ENCODE measurements around the gene JCHAIN. TPM values are rescaled to one million over a fixed set of nuclear protein-coding genes. Genes with fewer than 3 reads are reported as not detected.
"Not testable (repeated sequence)": the region's sequence is repeated elsewhere in the genome, so short reads cannot be mapped to it uniquely, and the experiment has no call there.

Gene JCHAIN
- total RNA-seq, 6 experiments from 2014 or later, result 3.9 to 39.7 (median 9.3) TPM

DNA sequence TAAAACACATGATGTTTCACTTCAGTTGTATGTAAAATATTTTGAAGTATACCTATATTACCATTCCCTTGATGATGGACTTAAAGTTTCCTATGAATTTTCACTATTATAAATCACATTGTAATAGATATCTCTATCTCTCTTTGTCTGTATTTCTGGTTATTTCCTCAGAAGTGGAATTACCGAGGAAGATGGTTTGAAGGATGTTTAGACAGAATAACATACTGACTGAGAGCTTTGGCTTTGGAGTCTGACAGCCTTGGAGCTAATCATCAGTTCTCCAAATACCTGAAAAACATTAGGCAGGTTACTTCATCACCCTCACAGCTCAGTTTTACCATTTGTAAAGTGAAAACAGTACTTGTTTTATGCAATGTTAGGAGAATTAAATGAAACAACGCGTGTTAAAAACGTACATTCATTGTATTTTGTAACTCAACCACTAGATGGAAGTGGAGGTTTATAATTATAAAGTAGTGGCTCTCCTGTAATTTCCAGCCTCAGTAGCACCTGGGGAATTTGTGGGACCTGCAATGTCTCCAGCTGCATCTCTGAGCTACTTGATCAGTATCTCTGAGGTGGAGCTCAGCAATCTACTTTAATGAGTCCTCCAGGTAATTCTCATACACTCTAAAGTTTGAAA is 14.3 kb downstream of the JCHAIN start:
- ATAC-seq, result peak; percentile 72 to 87 (median 79)
- Histone ChIP-seq H3K27me3 (no peaks in the 10 kb centered on the region), H3K4me1 (no peaks in the 10 kb centered on the region), H3K9me3 (no peaks in the 10 kb centered on the region), H3K27ac (no peak overlapping the region), H3K4me3 (no peak overlapping the region), H3K36me3 (no peaks in the 10 kb centered on the region)
- intact Hi-C loops (cut with DNase I), result no loop called here
- no peak for DNase-seq
- TF ChIP-seq, protein P1, sequence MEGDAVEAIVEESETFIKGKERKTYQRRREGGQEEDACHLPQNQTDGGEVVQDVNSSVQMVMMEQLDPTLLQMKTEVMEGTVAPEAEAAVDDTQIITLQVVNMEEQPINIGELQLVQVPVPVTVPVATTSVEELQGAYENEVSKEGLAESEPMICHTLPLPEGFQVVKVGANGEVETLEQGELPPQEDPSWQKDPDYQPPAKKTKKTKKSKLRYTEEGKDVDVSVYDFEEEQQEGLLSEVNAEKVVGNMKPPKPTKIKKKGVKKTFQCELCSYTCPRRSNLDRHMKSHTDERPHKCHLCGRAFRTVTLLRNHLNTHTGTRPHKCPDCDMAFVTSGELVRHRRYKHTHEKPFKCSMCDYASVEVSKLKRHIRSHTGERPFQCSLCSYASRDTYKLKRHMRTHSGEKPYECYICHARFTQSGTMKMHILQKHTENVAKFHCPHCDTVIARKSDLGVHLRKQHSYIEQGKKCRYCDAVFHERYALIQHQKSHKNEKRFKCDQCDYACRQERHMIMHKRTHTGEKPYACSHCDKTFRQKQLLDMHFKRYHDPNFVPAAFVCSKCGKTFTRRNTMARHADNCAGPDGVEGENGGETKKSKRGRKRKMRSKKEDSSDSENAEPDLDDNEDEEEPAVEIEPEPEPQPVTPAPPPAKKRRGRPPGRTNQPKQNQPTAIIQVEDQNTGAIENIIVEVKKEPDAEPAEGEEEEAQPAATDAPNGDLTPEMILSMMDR (IDR thresholded peaks at IDR 0.05), result peak; percentile 50 to 73 (median 56)
- no peak for TF ChIP-seq POLR2A (IDR thresholded peaks at IDR 0.05)
- WGBS (ENCODE audit: insufficient coverage, low coverage, low lambda C conversion rate, missing lambda C conversion rate), result 5% methylated on average over 4 of the region's 4 CpGs

DNA sequence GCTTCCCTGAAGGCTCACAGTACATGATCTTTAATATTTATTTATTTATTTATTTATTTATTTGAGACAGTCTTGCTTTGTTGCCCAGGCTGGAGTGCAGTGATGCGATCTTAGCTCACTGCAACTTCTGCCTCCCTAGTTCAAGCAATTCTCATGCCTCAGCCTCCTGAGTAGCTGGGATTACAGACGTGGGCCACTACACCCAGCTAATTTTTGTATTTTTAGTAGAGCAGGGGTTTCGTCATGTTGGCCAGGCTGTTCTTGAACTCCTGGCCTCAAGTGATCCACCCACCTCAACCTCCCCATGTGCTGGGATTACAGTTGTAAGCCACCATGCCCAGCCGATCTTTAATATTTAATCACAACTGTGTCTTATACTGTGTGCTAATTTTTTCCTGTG is 15.6 kb downstream of the JCHAIN start:
- DNase-seq; H3K36me3 ChIP-seq; ATAC-seq; H3K9me3 ChIP-seq; H3K4me1 ChIP-seq; H3K27ac ChIP-seq; intact Hi-C loops (cut with DNase I); H3K27me3 ChIP-seq; H3K4me3 ChIP-seq: not testable (repeated sequence)
- WGBS (ENCODE audit: insufficient coverage, low coverage, low lambda C conversion rate, missing lambda C conversion rate), result 79% methylated on average over 3 of the region's 4 CpGs

DNA sequence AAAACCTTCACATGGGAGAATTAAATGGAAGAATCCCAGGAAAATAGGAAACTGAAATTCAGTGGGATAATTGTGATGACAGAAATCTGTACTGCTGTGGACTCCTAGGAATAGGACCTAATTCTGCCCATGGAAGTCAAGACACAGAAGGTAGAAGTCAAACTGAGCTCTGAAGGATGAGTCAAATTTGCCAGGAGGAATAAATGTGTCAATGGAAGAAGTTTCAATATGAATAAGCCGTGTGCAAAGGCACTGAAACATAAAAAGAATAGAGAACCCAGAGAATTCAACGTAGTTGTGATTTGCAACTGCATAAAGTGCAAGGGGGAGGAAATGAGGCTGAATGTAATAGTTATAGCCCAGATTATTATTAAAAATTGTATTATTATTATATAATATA is 26.1 kb downstream of the JCHAIN start:
- Histone ChIP-seq H3K27ac (no peak overlapping the region), H3K36me3 (no peaks in the 10 kb centered on the region), H3K9me3 (no peaks in the 10 kb centered on the region), H3K4me3 (no peak overlapping the region), H3K4me1 (peaks cover 0 to 4% (median 0%) of the 10 kb centered on the region in 4 donors), H3K27me3 (no peaks in the 10 kb centered on the region)
- no peak for DNase-seq
- intact Hi-C loops (cut with DNase I), result no loop called here
- WGBS (ENCODE audit: insufficient coverage, low coverage, low lambda C conversion rate, missing lambda C conversion rate), result 83% methylated on average over 2 of the region's 2 CpGs
- no peak for ATAC-seq
- no peak for TF ChIP-seq POLR2A (IDR thresholded peaks at IDR 0.05)
- TF ChIP-seq, protein P1 (IDR thresholded peaks at IDR 0.05), result no peak

DNA sequence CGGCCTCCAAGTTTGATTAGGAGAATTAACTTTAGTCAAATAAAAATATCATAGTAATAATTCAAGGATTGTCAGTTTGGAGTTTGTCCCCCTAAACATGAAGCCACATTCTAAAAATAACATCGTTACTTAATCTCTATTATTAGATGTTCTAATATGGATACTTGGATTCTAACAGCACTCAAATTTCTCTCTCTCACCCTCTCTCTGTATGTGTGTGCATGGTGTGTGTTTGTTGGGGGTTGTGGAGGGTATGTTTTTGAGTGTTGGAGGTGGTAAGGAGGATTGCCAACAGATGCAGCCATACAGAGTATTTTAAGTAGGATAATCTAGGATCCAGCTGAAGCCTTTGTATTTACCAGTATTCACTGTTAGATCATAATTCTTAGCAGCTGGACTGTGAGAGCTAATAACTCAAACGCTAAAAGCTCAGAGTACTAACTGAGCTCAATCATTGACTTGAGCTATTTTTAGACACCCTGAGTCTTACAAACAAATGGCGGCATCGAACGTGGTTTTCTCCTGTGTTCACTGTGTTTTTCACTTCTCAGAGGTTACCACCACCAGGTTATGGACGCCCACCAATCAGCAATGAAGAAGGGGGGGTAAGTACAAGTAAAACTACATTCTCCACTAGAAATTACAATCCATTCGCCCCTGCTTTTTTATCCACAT is 28.9 kb downstream of the JCHAIN start:
- Histone ChIP-seq H3K27me3 (no peaks in the 10 kb centered on the region), H3K36me3 (no peaks in the 10 kb centered on the region), H3K9me3 (no peaks in the 10 kb centered on the region), H3K4me3 (peak overlapping the region in 2 of 3 donors; percentile 20 to 28), H3K4me1 (peaks cover 0 to 4% (median 0%) of the 10 kb centered on the region in 4 donors), H3K27ac (no peak overlapping the region)
- no peak for DNase-seq
- TF ChIP-seq, protein P1 (IDR thresholded peaks at IDR 0.05), result no peak
- no peak for TF ChIP-seq POLR2A (IDR thresholded peaks at IDR 0.05)
- 44% methylated on average over 8 of the region's 8 CpGs for WGBS (ENCODE audit: insufficient coverage, low coverage, low lambda C conversion rate, missing lambda C conversion rate)
- intact Hi-C loops (cut with DNase I), result no loop called here
- ATAC-seq, result peak; percentile 71 to 86 (median 82)

DNA sequence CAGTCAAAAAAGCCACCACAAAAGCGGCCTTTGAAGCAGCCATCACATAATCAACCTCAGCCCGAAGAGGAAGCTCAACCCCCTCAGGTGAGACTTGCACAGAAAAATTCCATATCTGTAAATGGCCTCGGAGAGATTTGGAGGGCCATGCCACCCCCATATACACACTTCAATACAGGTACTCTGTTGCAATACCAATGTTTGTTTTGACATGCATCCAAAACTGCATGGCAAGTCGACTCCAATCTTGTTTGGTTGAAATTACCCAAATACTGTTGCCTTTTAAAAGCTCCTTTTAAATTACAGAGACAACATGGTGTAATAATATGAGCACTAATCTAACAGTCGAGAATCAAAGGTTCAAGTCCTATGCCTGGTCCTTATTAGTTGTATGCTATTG is 31.8 kb downstream of the JCHAIN start:
- Histone ChIP-seq H3K9me3 (no peaks in the 10 kb centered on the region), H3K27me3 (no peaks in the 10 kb centered on the region), H3K4me1 (peaks cover 0 to 4% (median 0%) of the 10 kb centered on the region in 4 donors), H3K4me3 (no peak overlapping the region), H3K36me3 (no peaks in the 10 kb centered on the region), H3K27ac (no peak overlapping the region)
- no peak for DNase-seq
- intact Hi-C loops (cut with DNase I), result no loop called here
- WGBS (ENCODE audit: insufficient coverage, low coverage, low lambda C conversion rate, missing lambda C conversion rate), result 33% methylated on average over 3 of the region's 5 CpGs
- peak; percentile 39 to 83 (median 74) for ATAC-seq
- TF ChIP-seq, protein P1 (IDR thresholded peaks at IDR 0.05), result no peak
- TF ChIP-seq POLR2A (IDR thresholded peaks at IDR 0.05), result no peak

All from right lobe of liver (tissue), 6 donors.